IMR-90 (cell line): ENCODE data around the gene NEDD4L. TPM values are rescaled to one million over a fixed set of nuclear protein-coding genes. Genes with fewer than 3 reads are reported as not detected.

Experiments used
- ATAC-seq: fragments of 200-7000 bp; cut with Tn5 transposase; 2 replicates; pipeline ENCODE4 v1.9.1; 2020; ENCODE audit warnings: low read depth, mild to moderate bottlenecking, moderate library complexity
- BruUV-seq: library from RNA; stranded (reverse); fragments of 400-500 nt; replicated peaks from 2 replicates; lab custom pipeline; 2021; lab: Mats Ljungman, UMichigan
- CTCF ChIA-PET: fragments of 300-600 bp; formaldehyde crosslinking; extraction: SDS; loops from one replicate; lab custom pipeline; 2021; ENCODE audit warnings: antibody characterized with exemption; lab: Yijun Ruan, JAX
- POLR2A ChIA-PET: fragments of 300-600 bp; sonication (Branson Sonifier 250); formaldehyde crosslinking; loops from one replicate; lab custom pipeline; 2022; ENCODE audit warnings: antibody characterized with exemption; ENCODE audit not compliant: unreplicated experiment; lab: Charles Lee
- DNase-seq: peaks from one replicate; pipeline ENCODE4 v3.0.0; 2013
- H2AFZ ChIP-seq: replicated peaks from 2 replicates; pipeline ENCODE3; 2013; ENCODE audit warnings: low read length, mild to moderate bottlenecking; ENCODE audit not compliant: poor library complexity
- H2AK5ac ChIP-seq: 2 replicates; pipeline ENCODE4 v1.6.1; 2013; ENCODE audit warnings: low read depth, low read length, inconsistent platforms
- H2AK9ac ChIP-seq: replicated peaks from 2 replicates; pipeline ENCODE3; 2013; ENCODE audit warnings: mild to moderate bottlenecking, low read depth, low read length, moderate library complexity; ENCODE audit not compliant: poor library complexity
- H2BK120ac ChIP-seq: 2 replicates; pipeline ENCODE4 v1.6.1; 2013; ENCODE audit warnings: low read depth, low read length, inconsistent platforms
- H2BK15ac ChIP-seq: 3 replicates; pipeline ENCODE4 v1.6.1; 2013; ENCODE audit warnings: low read depth, low read length, inconsistent platforms
- H2BK20ac ChIP-seq: 2 replicates; pipeline ENCODE4 v1.6.1; 2013; ENCODE audit warnings: low read depth, mild to moderate bottlenecking, inconsistent platforms, low read length, moderate library complexity
- H2BK5ac ChIP-seq: 2 replicates; pipeline ENCODE4 v1.6.1; 2013; ENCODE audit warnings: mild to moderate bottlenecking, low read depth, low read length, inconsistent platforms; ENCODE audit not compliant: poor library complexity, severe bottlenecking
- H3K14ac ChIP-seq: replicated peaks from 2 replicates; pipeline ENCODE4 v1.6.1; 2013; ENCODE audit warnings: low read depth, low read length, inconsistent platforms
- H3K18ac ChIP-seq: 2 replicates; pipeline ENCODE4 v1.6.1; 2013; ENCODE audit warnings: low read depth, low read length, control low read depth
- H3K23ac ChIP-seq: 2 replicates; pipeline ENCODE4 v1.6.1; 2013; ENCODE audit warnings: low read depth, low read length, inconsistent platforms
- H3K27ac ChIP-seq: 2 replicates; pipeline ENCODE4 v1.5.1; 2013; ENCODE audit warnings: mild to moderate bottlenecking, control low read depth, low read length; ENCODE audit not compliant: insufficient read depth
- H3K27me3 ChIP-seq: 2 replicates; pipeline ENCODE4 v1.6.1; 2013; ENCODE audit warnings: low read length; ENCODE audit not compliant: control insufficient read depth, insufficient read depth
- H3K36me3 ChIP-seq: 2 replicates; pipeline ENCODE4 v1.6.1; 2013; ENCODE audit warnings: low read length, mixed read lengths; ENCODE audit not compliant: control insufficient read depth, insufficient read depth
- H3K4ac ChIP-seq: 2 replicates; pipeline ENCODE4 v1.6.1; 2013; ENCODE audit warnings: low read depth, low read length, inconsistent platforms
- H3K4me1 ChIP-seq: 2 replicates; pipeline ENCODE4 v1.6.1; 2013; ENCODE audit warnings: low read length, mixed read lengths; ENCODE audit not compliant: control insufficient read depth, insufficient read depth
- H3K4me2 ChIP-seq: 2 replicates; pipeline ENCODE4 v1.6.1; 2013; ENCODE audit warnings: low read depth, mild to moderate bottlenecking, control low read depth, low read length, moderate library complexity
- H3K4me3 ChIP-seq: 2 replicates; pipeline ENCODE4 v1.5.1; 2013; ENCODE audit warnings: low read depth, mild to moderate bottlenecking, control low read depth, low read length, moderate library complexity; ENCODE audit not compliant: insufficient read depth
- H3K56ac ChIP-seq: 2 replicates; pipeline ENCODE4 v1.6.1; 2013; ENCODE audit warnings: low read length, inconsistent platforms; ENCODE audit not compliant: insufficient read depth; ENCODE audit errors: extremely low read depth
- H3K79me1 ChIP-seq, 2 experiments: 2 replicates each; pipeline ENCODE4 v1.6.1; 2013; ENCODE audit warnings: low read length in 2 of 2, inconsistent platforms in 1 of 2, low read depth in 1 of 2
- H3K9ac ChIP-seq: 2 replicates; pipeline ENCODE4 v1.6.1; 2013; ENCODE audit warnings: low read depth, low read length, control low read depth
- H3K9me1 ChIP-seq: 2 replicates; pipeline ENCODE4 v1.6.1; 2013; ENCODE audit warnings: low read length, inconsistent platforms; ENCODE audit not compliant: insufficient read depth
- H3K9me3 ChIP-seq: 2 replicates; pipeline ENCODE4 v1.6.1; 2013; ENCODE audit warnings: low read length; ENCODE audit not compliant: control insufficient read depth, insufficient read depth
- H4K20me1 ChIP-seq: 2 replicates; pipeline ENCODE4 v1.6.1; 2013; ENCODE audit warnings: low read length, inconsistent platforms; ENCODE audit not compliant: insufficient read depth
- H4K5ac ChIP-seq: 2 replicates; pipeline ENCODE4 v1.6.1; 2013; ENCODE audit warnings: mild to moderate bottlenecking, low read depth, low read length, control low read depth
- H4K8ac ChIP-seq, 2 experiments: 2 replicates each; pipeline ENCODE4 v1.6.1; 2013; ENCODE audit warnings: low read depth in 2 of 2, low read length in 2 of 2, control low read depth in 1 of 2, inconsistent platforms in 1 of 2
- H4K91ac ChIP-seq: 2 replicates; pipeline ENCODE4 v1.6.1; 2013; ENCODE audit warnings: low read depth, low read length, inconsistent platforms; ENCODE audit not compliant: insufficient read depth
- BHLHE40 ChIP-seq: fragments of 150-350 bp; IDR thresholded peaks from 2 replicates; pipeline ENCODE4 v1.6.1; 2016; ENCODE audit warnings: mild to moderate bottlenecking, low read depth, low read length
- CEBPB ChIP-seq: IDR thresholded peaks from 2 replicates; pipeline ENCODE4 v1.6.1; 2012; ENCODE audit warnings: low read depth, low read length, improper control_type of control experiment
- CHD1 ChIP-seq: IDR thresholded peaks from 2 replicates; pipeline ENCODE4 v1.6.1; 2012; ENCODE audit warnings: low read depth, low read length, improper control_type of control experiment
- FOS ChIP-seq: fragments of 150-350 bp; IDR thresholded peaks from 2 replicates; pipeline ENCODE4 v1.6.1; 2016; ENCODE audit warnings: low read depth, low read length
- MAZ ChIP-seq: IDR thresholded peaks from 2 replicates; pipeline ENCODE4 v1.6.1; 2012; ENCODE audit warnings: low read depth, mild to moderate bottlenecking, low read length, improper control_type of control experiment, moderate library complexity, borderline replicate concordance
- MXI1 ChIP-seq: IDR thresholded peaks from 2 replicates; pipeline ENCODE4 v1.6.1; 2012; ENCODE audit warnings: low read depth, mild to moderate bottlenecking, low read length, moderate library complexity, borderline replicate concordance
- POLR2A ChIP-seq: IDR thresholded peaks from 2 replicates; pipeline ENCODE4 v1.6.1; 2012; ENCODE audit warnings: mild to moderate bottlenecking, low read depth, low read length
- RCOR1 ChIP-seq: IDR thresholded peaks from 2 replicates; pipeline ENCODE4 v1.6.1; 2012; ENCODE audit warnings: mild to moderate bottlenecking, low read length, improper control_type of control experiment; ENCODE audit not compliant: insufficient replicate concordance
- SMC3 ChIP-seq: fragments of 150-350 bp; IDR thresholded peaks from 2 replicates; pipeline ENCODE4 v1.6.1; 2016; ENCODE audit warnings: low read depth, mild to moderate bottlenecking, antibody characterized with exemption, low read length, moderate library complexity
- WGBS, 2 experiments: methylation state at CpG; one replicate each; pipeline versions ENCODE4 v1.1.5 to v1.1.7; 2013; ENCODE audit warnings: missing lambda C conversion rate in 2 of 2; ENCODE audit not compliant: insufficient read length in 1 of 2; ENCODE audit errors: extremely low coverage in 2 of 2; 5-methylcytosine and 5-hydroxymethylcytosine counted together
- dilution Hi-C: fragments of 300-500 bp; cut with HindIII; formaldehyde crosslinking; loops from one replicate; pipeline ENCODE4 v1.14.3; 2018; ENCODE audit warnings: low sequenced_read_pairs; ENCODE audit not compliant: unreplicated experiment
- in situ Hi-C: fragments of 300-500 bp; cut with MboI; formaldehyde crosslinking; loops from 3 replicates; pipeline ENCODE4 v1.14.3; 2019; ENCODE audit warnings: low sequenced_read_pairs, inconsistent platforms, mixed read lengths
- intact Hi-C: fragments of 100-400 bp; cut with micrococcal nuclease; formaldehyde crosslinking; loops from 2 replicates; pipeline ENCODE4 v1.10.0; 2022
- polyA plus RNA-seq, 3 experiments: library from polyadenylated mRNA; depleted of rRNA; stranded (reverse); fragments of >200 nt; gene quantifications; 2 replicates each; pipeline ENCODE4 v1.2.3, GENCODE V29; 2012; ENCODE audit warnings: low replicate concordance in 1 of 3
- total RNA-seq: library from RNA; depleted of rRNA; stranded (reverse); fragments of >200 nt; gene quantifications from 2 replicates; pipeline ENCODE4 v1.2.3, GENCODE V29; 2012

The NEDD4L gene
- total and polyA plus RNA-seq, 2 of the 4 experiments (the other 2 are of a cell fraction), result 10.0 to 10.9 TPM

GRCh38 chr18:58106289-58107070, 62.5 kb downstream of the NEDD4L start (continued):
- no peak for TF ChIP-seq MAZ
- TF ChIP-seq CHD1, result no peak

- Histone ChIP-seq H2BK5ac (no peak overlapping the region), H3K9me1 (peaks cover 7% of the 10 kb centered on the region; the same call in 1 of the 2 replicates), H2AK9ac (no peak overlapping the region), H3K4me2 (no peak overlapping the region), H3K4me1 (peaks cover 12% of the 10 kb centered on the region), H3K56ac (no peak overlapping the region), H2AK5ac (no peak overlapping the region), H3K36me3 (no peaks in the 10 kb centered on the region), H4K5ac (no peak overlapping the region), H3K9ac (no peak overlapping the region), H2BK15ac (no peak overlapping the region), H2BK20ac (no peak overlapping the region), H3K27ac (no peak overlapping the region), H4K8ac (no peak overlapping the region), H2AFZ (no peak overlapping the region), H3K23ac (no peak overlapping the region), H3K18ac (no peak overlapping the region), H3K79me1 (no peaks in the 10 kb centered on the region; a peak in 1 of 4 replicates), H3K27me3 (no peaks in the 10 kb centered on the region; the same call in 1 of the 2 replicates), H3K4ac (no peak overlapping the region), H4K20me1 (0 out of 2 replicates have a peak, but pooled peaks cover 4% of the 10 kb centered on the region), H3K4me3 (no peak overlapping the region), H3K14ac (no peak overlapping the region), H2BK120ac (no peak overlapping the region), H3K9me3 (no peaks in the 10 kb centered on the region), H4K91ac (no peak overlapping the region)
- ATAC-seq (no peak), DNase-seq (no peak)
- no CpG with 5 or more reads among the region's 2 CpGs for WGBS, 2 experiments
- TF ChIP-seq SMC3 (no peak), FOS (no peak), CEBPB (no peak), BHLHE40 (no peak), RCOR1 (no peak), MXI1 (no peak), POLR2A (no peak)
- ChIA-PET POLR2A (no interaction called here), CTCF (no interaction called here)
- intact Hi-C loops, result no loop called here
- dilution Hi-C loops, result no loop called here
- BruUV-seq, result no TSS peak
- in situ Hi-C loops, result loop anchor here (25.0 kb wide), 1 partner anchor 472 kb away; no protein-coding TSS in a partner anchor
These were observed 65.2 kb downstream of the NEDD4L start for GRCh38 chr18:58109256-58109655.
